ENCODE measurements around the gene RPTOR. TPM values are rescaled to one million over a fixed set of nuclear protein-coding genes. Genes with fewer than 3 reads are reported as not detected.

The RPTOR gene
- total and polyA plus RNA-seq, 10 of the 15 experiments (the other 5 are each of a cell fraction or from before 2014, with no cell fraction given), result 0.18 to 32.1 (median 7.8) TPM

DNA sequence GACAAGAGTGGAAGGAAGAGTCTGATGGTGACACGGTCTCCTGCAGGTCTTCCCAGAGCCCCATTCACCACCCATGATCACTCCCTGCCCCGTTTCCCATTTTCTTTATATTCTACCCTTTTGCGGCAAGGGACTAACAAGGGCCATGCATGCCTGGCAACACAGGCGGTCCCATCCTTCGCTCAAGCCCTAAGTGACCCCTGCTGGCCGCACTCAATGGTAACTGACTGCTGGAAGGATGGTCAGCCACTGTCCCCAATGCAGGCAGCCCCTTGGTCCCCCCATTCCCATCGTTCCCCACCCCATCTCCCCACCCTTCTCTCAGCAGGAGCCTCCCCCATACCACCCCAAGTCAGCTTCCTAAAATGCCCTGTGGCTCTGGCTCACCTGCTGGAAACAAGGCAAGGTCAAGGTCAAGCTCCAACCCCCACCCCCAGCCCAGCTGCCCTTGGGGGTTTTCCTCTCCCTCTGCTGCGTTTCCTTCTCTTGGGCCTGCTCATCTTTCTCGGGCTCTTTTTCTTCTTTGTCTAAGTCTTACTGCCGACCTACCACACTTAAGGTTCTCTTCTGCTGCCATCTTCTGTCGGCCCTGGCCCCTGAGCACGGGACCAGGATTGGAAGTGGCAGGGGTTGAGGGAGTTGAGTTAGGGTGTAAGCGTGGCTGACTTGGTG is 116.0 kb downstream of the RPTOR start:
- ChIA-PET RAD21 (ENCODE audit: unreplicated experiment) (no interaction called here), CTCF (no interaction called here), POLR2A (interaction anchor here (0.6 to 0.7 kb wide), 2 partner anchors 16 to 81 kb away, joined by 3 read pairs; no protein-coding TSS in a partner anchor), SMC1A (ENCODE audit: uncharacterized antibody, unreplicated experiment) (no interaction called here)
- no peak for ATAC-seq
- in situ Hi-C loops (cut with MboI) (no loop called here), intact Hi-C loops (cut with micrococcal nuclease; ENCODE audit: unreplicated experiment) (no loop called here)
- Histone ChIP-seq H3K27me3 (replicated peaks in 1 of 2; ENCODE audit: control insufficient read depth in 2 of 2, insufficient read depth in 2 of 2, low read length in 1 of 2) (no peaks in the 10 kb centered on the region), H3K27ac (ENCODE audit: control insufficient read depth, insufficient read depth) (no peak overlapping the region), H3K4me3 (no peak overlapping the region), H3K4me1 (ENCODE audit: control insufficient read depth, insufficient read depth, low read length) (peaks cover 10% of the 10 kb centered on the region), H3K36me3 (ENCODE audit: control insufficient read depth in 2 of 2, insufficient read depth in 2 of 2, low read length in 1 of 2) (no peaks in the 10 kb centered on the region), H3K9ac (ENCODE audit: control insufficient read depth, insufficient read depth, low read length) (no peak overlapping the region), H3K4me2 (ENCODE audit: control insufficient read depth, insufficient read depth) (no peak overlapping the region), H2AFZ (ENCODE audit: control insufficient read depth, low read depth, low read length) (no peak overlapping the region), H4K20me1 (ENCODE audit: control insufficient read depth, insufficient read depth) (no peaks in the 10 kb centered on the region), H3K9me3 (replicated peaks; ENCODE audit: control insufficient read depth, insufficient read depth, low read length) (peaks cover 5% of the 10 kb centered on the region; the same call in 2 of the 3 replicates), H3K79me2 (ENCODE audit: control insufficient read depth, insufficient read depth, low read length) (peaks cover 3% of the 10 kb centered on the region)
- DNase-seq (ENCODE audit: low read depth, low spot score), result no peak
- no TSS peak for BruUV-seq (replicated peaks)
- 89% methylated on average over 13 of the region's 13 CpGs for WGBS (ENCODE audit: insufficient coverage, insufficient replicate concordance, low lambda C conversion rate, missing lambda C conversion rate)
- FAIRE-seq, result no peak
- TF ChIP-seq KAT2A (conservative IDR thresholded peaks at IDR 0.05; ENCODE audit: control insufficient read depth, low read depth, low read length), result no peak
- no peak for TF ChIP-seq BACH1 (IDR thresholded peaks at IDR 0.05; ENCODE audit: borderline replicate concordance)
- TF ChIP-seq, protein P1, sequence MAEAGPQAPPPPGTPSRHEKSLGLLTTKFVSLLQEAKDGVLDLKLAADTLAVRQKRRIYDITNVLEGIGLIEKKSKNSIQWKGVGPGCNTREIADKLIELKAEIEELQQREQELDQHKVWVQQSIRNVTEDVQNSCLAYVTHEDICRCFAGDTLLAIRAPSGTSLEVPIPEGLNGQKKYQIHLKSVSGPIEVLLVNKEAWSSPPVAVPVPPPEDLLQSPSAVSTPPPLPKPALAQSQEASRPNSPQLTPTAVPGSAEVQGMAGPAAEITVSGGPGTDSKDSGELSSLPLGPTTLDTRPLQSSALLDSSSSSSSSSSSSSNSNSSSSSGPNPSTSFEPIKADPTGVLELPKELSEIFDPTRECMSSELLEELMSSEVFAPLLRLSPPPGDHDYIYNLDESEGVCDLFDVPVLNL (IDR thresholded peaks at IDR 0.05; ENCODE audit: low read depth, low read length), result no peak
- no peak for TF ChIP-seq MEF2A (IDR thresholded peaks at IDR 0.05; ENCODE audit: insufficient read depth, low read depth, low read length)
- TF ChIP-seq, protein P2, sequence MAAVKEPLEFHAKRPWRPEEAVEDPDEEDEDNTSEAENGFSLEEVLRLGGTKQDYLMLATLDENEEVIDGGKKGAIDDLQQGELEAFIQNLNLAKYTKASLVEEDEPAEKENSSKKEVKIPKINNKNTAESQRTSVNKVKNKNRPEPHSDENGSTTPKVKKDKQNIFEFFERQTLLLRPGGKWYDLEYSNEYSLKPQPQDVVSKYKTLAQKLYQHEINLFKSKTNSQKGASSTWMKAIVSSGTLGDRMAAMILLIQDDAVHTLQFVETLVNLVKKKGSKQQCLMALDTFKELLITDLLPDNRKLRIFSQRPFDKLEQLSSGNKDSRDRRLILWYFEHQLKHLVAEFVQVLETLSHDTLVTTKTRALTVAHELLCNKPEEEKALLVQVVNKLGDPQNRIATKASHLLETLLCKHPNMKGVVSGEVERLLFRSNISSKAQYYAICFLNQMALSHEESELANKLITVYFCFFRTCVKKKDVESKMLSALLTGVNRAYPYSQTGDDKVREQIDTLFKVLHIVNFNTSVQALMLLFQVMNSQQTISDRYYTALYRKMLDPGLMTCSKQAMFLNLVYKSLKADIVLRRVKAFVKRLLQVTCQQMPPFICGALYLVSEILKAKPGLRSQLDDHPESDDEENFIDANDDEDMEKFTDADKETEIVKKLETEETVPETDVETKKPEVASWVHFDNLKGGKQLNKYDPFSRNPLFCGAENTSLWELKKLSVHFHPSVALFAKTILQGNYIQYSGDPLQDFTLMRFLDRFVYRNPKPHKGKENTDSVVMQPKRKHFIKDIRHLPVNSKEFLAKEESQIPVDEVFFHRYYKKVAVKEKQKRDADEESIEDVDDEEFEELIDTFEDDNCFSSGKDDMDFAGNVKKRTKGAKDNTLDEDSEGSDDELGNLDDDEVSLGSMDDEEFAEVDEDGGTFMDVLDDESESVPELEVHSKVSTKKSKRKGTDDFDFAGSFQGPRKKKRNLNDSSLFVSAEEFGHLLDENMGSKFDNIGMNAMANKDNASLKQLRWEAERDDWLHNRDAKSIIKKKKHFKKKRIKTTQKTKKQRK (IDR thresholded peaks at IDR 0.05; ENCODE audit: low read depth, low read length), result no peak
- no peak for TF ChIP-seq SIN3A (IDR thresholded peaks at IDR 0.05; ENCODE audit: low read depth, low read length)
- no peak for TF ChIP-seq CBX3 (IDR thresholded peaks at IDR 0.05; ENCODE audit: borderline replicate concordance, low read depth)
- TF ChIP-seq NBN (IDR thresholded peaks at IDR 0.05), result no peak
- TF ChIP-seq, protein P3, sequence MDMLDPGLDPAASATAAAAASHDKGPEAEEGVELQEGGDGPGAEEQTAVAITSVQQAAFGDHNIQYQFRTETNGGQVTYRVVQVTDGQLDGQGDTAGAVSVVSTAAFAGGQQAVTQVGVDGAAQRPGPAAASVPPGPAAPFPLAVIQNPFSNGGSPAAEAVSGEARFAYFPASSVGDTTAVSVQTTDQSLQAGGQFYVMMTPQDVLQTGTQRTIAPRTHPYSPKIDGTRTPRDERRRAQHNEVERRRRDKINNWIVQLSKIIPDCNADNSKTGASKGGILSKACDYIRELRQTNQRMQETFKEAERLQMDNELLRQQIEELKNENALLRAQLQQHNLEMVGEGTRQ (IDR thresholded peaks at IDR 0.05; ENCODE audit: borderline replicate concordance, low read depth, low read length), result no peak
- no peak for TF ChIP-seq ETV6 (conservative IDR thresholded peaks at IDR 0.05 in 1 of 2, IDR thresholded peaks at IDR 0.05 in 1 of 2; ENCODE audit: borderline replicate concordance in 1 of 2, low read depth in 1 of 2)
- TF ChIP-seq ASH2L (IDR thresholded peaks at IDR 0.05; ENCODE audit: borderline replicate concordance, low read depth), result no peak
- TF ChIP-seq GATAD2B (conservative IDR thresholded peaks at IDR 0.05; ENCODE audit: low read depth), result no peak
- TF ChIP-seq SP1 (IDR thresholded peaks at IDR 0.05; ENCODE audit: low read depth, low read length), result no peak
